Activated naive CD8-positive, alpha-beta T cell treated with anti-CD3 and anti-CD28 coated beads for 36 hours (primary cell): ENCODE measurements around the gene PA2G4. TPM values are rescaled to one million over a fixed set of nuclear protein-coding genes. Genes with fewer than 3 reads are reported as not detected.
A peak's percentile ranks its signal among the peaks of the same experiment; 100 is the strongest.
"Not testable (repeated sequence)": the region's sequence is repeated elsewhere in the genome, so short reads cannot be mapped to it uniquely, and the experiment has no call there.

Source experiments
- DNase-seq: peaks from one replicate; pipeline ENCODE4 v3.0.0; 2021
- H3K27ac Mint-ChIP-seq: one replicate; pipeline ENCODE4 v1.8.0; 2022; ENCODE audit warnings: mild to moderate bottlenecking, moderate library complexity, mixed read lengths
- H3K27me3 Mint-ChIP-seq: one replicate; pipeline ENCODE4 v1.8.0; 2022; ENCODE audit warnings: mild to moderate bottlenecking, mixed read lengths
- H3K36me3 Mint-ChIP-seq: one replicate; pipeline ENCODE4 v1.8.0; 2021; ENCODE audit warnings: mild to moderate bottlenecking, mixed read lengths
- H3K4me1 Mint-ChIP-seq: one replicate; pipeline ENCODE4 v1.8.0; 2021; ENCODE audit warnings: mixed read lengths
- H3K4me3 Mint-ChIP-seq: one replicate; pipeline ENCODE4 v1.8.0; 2022; ENCODE audit warnings: mild to moderate bottlenecking, moderate library complexity, mixed read lengths
- H3K9me3 Mint-ChIP-seq: one replicate; pipeline ENCODE4 v1.8.0; 2022; ENCODE audit warnings: mixed read lengths
- total RNA-seq, 2 experiments: library from RNA; stranded (reverse); gene quantifications; one replicate each; pipeline ENCODE4 v1.2.3, GENCODE V29; 2021

The PA2G4 gene
- total RNA-seq, 2 experiments from 2014 or later, result 552 to 588 TPM

DNA sequence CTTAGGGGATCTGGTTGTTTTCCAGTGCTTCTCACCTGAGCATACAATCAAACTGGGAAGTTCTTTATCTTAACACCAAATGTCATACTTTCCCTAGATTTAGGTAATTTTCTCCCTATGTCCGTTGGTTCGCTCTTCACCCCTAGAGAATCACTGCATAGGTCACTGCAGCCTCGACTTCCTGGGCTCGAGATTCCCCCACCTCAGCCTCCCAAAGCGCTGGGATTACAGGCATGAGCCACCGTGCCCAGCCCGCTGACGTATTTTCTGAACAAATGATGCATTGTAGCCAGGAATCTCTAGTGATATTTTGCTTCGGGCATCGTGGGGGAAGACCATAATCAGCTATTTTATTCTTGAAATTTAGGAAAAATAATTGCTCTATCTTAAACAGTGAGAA lies 11.0 kb downstream of the PA2G4 start:
- H3K36me3 Mint-ChIP-seq, result peaks cover 65% of the 10 kb centered on the region
- peaks cover 14% of the 10 kb centered on the region for H3K27me3 Mint-ChIP-seq
- H3K4me1 Mint-ChIP-seq, result peaks cover 35% of the 10 kb centered on the region
- H3K27ac Mint-ChIP-seq, result peak overlapping the region; percentile 100
- H3K4me3 Mint-ChIP-seq, result peak overlapping the region; percentile 92
- H3K9me3 Mint-ChIP-seq, result no peaks in the 10 kb centered on the region
- no peak for DNase-seq

DNA sequence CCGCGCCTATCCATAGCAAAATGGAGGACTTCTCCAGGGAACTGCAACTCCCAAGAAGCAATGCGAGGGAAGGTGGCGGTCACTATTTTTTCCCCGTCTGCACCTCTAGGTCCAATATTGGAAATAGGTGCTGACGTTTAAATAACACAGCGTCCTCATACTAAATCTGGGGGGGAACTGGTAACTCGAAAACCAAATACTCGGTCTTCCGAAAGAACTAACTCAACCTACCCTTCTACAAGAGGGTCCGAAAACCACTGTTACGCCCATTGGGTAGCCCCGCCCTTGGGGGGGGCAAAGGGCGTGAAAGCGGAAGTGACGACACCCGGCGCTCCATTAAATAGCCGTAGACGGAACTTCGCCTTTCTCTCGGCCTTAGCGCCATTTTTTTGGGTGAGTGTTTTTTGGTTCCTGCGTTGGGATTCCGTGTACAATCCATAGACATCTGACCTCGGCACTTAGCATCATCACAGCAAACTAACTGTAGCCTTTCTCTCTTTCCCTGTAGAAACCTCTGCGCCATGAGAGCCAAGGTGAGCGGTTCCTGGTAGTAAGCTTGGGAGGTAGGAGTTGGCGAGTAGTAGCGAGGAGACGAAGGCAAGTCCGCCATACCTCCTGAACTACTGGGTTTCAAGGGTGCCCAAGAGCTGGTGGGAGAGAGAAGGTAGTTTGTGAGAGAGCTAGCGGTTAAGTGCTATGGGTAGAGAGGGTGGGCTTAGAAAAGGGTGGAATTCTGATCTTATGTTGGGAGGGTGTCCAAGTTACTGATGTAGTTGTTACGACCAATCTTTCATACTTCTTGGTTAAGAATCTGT lies 12.1 kb downstream of the PA2G4 start, which contains the start of gene RPL41:
Gene RPL41, plus strand, starts transcription at position 367 of the 815 bp plus-strand sequence.
- peaks cover 38% of the 10 kb centered on the region for H3K4me1 Mint-ChIP-seq
- peak within 1 kb of the TSS; percentile 92 for H3K4me3 Mint-ChIP-seq
- peaks cover 14% of the 10 kb centered on the region for H3K27me3 Mint-ChIP-seq
- H3K27ac Mint-ChIP-seq, result peak within 1 kb of the TSS; percentile 100
- DNase-seq, result peak; percentile 90
- no peaks in the 10 kb centered on the region for H3K9me3 Mint-ChIP-seq
- H3K36me3 Mint-ChIP-seq, result peaks cover 63% of the 10 kb centered on the region

DNA sequence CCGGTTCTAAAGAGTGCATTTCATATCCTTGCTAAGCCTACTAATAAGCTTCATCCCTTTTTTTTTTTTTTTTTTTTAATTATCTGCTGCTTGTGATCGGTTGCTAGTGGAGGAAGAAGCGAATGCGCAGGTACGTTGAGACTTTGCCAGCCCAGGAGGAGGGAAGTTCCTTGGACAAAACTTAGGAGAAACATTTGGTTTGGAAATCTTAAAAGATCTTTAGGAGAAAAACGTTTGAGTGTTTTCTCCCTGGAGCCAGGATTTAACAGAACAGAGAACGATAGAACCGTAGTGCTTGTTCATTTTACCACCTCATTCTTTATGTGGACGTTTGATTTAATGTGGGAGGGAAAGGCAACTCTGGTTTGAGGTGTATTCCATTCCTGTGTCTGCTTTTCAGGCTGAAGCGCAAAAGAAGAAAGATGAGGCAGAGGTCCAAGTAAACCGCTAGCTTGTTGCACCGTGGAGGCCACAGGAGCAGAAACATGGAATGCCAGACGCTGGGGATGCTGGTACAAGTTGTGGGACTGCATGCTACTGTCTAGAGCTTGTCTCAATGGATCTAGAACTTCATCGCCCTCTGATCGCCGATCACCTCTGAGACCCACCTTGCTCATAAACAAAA lies 12.8 kb downstream of the PA2G4 start:
- Mint-ChIP-seq H3K27ac (peak overlapping the region; percentile 100), H3K27me3 (peaks cover 14% of the 10 kb centered on the region), H3K4me3 (peak overlapping the region; percentile 92), H3K36me3 (peaks cover 63% of the 10 kb centered on the region), H3K4me1 (peaks cover 40% of the 10 kb centered on the region)
- not testable (repeated sequence) for H3K9me3 Mint-ChIP-seq, DNase-seq

DNA sequence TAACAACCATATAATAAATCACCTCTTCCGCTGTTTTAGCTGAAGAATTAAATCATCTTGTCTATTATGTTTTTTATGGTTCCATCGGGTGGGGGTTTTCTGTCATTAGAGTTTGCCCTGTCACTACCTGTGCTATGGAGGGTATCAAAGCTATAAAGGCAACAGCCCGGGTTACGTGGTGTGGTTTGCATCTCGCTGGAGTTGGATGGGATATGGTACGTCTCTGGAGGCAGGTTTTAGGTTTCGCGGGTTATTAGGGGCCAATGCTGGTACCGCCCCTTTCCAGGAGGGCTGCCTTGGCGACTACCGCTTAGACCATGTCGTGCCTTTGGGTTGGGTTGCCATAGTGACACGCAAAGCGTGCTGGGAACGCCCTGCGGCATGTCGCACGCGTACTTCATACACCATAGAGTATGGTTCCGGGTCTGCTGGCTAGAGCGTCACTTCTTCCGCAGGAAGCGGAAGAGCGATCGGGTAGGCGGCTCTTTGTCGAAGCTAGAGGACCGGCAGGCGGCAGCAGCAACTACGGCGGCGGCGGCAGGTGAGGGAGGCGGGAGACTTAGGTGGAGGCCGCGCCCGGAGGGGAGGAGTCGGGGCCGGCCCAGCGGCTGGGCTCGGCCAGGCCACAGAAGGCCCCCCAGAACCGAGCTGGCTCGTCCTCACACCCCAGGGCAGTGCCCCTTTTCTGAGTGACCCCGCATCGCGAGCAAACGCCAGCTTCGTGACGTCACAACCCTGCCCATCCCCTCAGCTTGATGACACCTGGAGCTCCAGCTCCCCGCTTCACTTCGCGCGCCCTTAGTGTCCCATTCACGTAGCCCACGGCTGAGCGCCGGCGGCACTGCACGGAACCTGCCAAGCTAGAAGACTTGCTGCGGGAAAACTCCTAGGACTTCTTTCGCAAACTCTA lies 13.7 kb downstream of the PA2G4 start, which contains the start of gene ZC3H10:
Gene ZC3H10, plus strand, starts transcription at position 489 of the 910 bp plus-strand sequence. CDS start 2,297 bp downstream, outside the sequence.
- peak within 1 kb of the TSS; percentile 92 for H3K4me3 Mint-ChIP-seq
- no peaks in the 10 kb centered on the region for H3K9me3 Mint-ChIP-seq
- peak within 1 kb of the TSS; percentile 100 for H3K27ac Mint-ChIP-seq
- H3K27me3 Mint-ChIP-seq, result peaks cover 14% of the 10 kb centered on the region
- peaks cover 57% of the 10 kb centered on the region for H3K36me3 Mint-ChIP-seq
- peaks cover 40% of the 10 kb centered on the region for H3K4me1 Mint-ChIP-seq
- DNase-seq, result peak; percentile 98

DNA sequence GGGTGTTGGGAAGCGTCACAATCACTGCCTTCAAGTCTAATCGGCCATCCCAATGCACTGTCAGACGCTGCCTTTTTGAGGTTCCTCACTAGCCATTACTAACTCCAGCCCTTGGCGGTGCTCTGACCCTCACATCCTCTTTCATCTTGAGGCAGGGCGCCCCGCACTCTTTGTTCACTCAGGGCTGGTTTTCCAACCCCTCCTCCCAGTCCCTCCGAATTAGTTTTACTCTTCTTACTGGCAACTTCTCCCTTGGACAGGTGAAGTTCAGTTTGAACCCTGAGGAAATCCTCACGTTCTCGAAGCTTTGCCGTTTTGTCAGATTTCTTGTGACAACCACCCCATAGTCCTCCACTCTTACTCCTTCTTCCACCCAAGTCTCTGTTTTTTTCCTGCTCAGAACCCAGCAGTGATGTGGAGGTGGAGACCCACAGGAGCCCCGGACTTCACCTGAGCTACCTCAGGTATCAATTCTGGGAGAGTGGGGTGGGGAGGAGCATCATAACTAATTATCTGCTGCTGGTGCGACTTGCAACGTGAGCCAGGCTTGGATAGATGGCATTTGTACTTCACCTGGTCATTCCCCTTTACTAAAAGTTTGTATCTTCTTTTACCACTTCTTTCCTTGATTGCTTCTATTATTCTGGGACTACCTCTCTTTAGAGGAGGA lies 14.5 kb downstream of the PA2G4 start:
- H3K4me1 Mint-ChIP-seq, result peaks cover 38% of the 10 kb centered on the region
- peak overlapping the region; percentile 92 for H3K4me3 Mint-ChIP-seq
- H3K9me3 Mint-ChIP-seq, result no peaks in the 10 kb centered on the region
- peak overlapping the region; percentile 100 for H3K27ac Mint-ChIP-seq
- peaks cover 49% of the 10 kb centered on the region for H3K36me3 Mint-ChIP-seq
- H3K27me3 Mint-ChIP-seq, result peaks cover 14% of the 10 kb centered on the region
- no peak for DNase-seq

DNA sequence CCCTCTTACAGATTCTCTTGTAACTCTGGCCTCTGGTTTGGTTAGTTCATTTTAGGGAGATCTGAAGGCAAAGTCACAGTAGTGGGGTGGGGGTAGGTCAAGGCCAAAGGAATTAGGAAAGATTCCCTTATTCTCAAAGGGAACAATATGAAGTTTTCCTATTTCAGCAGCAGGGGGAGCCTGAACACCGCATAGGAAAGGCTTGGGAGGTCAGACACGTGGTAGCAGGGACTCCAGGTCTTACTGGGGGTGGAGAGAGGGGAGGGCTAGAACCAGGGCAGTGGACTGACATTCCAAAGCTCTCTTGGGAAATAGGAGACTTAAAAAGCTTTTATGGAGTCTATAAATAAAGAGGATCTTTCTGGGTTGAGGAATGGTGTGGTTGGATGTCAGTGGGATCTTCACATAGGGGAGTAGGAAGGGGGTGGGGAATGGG lies 15.0 kb downstream of the PA2G4 start:
- DNase-seq, result peak; percentile 46
- peak overlapping the region; percentile 92 for H3K4me3 Mint-ChIP-seq

DNA sequence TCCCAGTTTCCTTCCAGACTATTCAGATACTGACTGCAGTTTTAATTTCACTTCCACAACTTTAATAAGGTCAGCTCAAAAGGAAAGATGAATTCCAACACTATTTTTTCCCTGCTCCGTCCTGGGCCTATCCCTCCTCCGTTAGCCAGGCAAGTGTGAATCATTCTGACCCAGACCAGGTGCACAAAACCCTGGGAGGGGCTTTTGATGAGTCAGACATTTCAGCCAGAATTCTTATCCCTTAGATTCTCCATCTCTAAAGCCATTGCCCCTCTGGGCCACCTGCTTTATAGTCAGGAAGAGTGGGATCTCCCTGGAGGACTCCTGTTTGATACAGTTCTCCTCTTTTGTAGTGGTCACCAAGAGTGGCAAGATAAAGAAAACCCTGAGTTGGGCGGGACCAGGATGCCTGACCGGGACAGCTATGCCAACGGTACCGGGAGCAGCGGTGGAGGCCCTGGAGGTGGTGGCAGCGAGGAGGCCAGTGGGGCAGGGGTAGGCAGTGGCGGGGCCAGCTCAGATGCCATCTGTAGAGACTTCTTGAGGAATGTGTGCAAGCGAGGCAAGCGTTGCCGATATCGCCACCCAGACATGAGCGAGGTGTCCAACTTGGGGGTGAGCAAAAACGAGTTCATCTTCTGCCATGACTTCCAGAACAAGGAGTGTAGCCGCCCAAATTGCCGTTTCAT lies 15.9 kb downstream of the PA2G4 start:
- Mint-ChIP-seq H3K36me3 (peaks cover 42% of the 10 kb centered on the region), H3K4me3 (no peak overlapping the region), H3K4me1 (peaks cover 35% of the 10 kb centered on the region), H3K27me3 (peaks cover 14% of the 10 kb centered on the region), H3K9me3 (no peaks in the 10 kb centered on the region), H3K27ac (peak overlapping the region; percentile 51)
- no peak for DNase-seq

More for the DNA sequence above, 15.0 kb downstream of the PA2G4 start:
- Mint-ChIP-seq H3K9me3 (no peaks in the 10 kb centered on the region), H3K36me3 (peaks cover 44% of the 10 kb centered on the region), H3K27me3 (peaks cover 14% of the 10 kb centered on the region), H3K27ac (peak overlapping the region; percentile 100), H3K4me1 (peaks cover 35% of the 10 kb centered on the region)

DNA sequence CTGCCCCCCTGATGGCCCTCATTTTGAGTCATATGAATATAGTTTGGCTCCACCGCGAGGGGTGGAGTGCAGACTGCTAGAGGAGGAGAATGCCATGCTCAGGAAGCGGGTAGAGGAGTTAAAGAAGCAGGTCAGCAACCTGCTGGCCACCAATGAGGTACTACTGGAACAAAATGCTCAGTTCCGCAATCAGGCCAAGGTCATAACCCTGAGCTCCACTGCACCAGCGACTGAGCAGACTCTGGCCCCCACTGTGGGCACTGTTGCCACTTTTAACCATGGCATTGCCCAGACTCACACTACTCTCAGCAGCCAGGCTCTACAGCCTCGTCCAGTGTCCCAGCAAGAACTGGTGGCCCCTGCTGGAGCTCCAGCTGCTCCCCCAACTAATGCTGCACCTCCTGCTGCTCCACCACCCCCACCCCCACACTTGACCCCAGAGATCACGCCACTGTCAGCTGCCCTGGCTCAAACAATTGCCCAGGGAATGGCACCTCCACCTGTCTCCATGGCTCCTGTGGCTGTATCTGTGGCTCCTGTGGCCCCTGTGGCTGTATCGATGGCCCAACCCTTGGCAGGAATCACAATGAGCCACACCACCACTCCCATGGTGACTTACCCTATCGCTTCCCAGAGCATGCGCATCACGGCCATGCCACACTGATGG lies 17.0 kb downstream of the PA2G4 start:
- H3K27ac Mint-ChIP-seq, result no peak overlapping the region
- H3K36me3 Mint-ChIP-seq, result peaks cover 39% of the 10 kb centered on the region
- no peaks in the 10 kb centered on the region for H3K9me3 Mint-ChIP-seq
- peaks cover 14% of the 10 kb centered on the region for H3K27me3 Mint-ChIP-seq
- H3K4me1 Mint-ChIP-seq, result peaks cover 37% of the 10 kb centered on the region
- DNase-seq, result no peak
- no peak overlapping the region for H3K4me3 Mint-ChIP-seq

DNA sequence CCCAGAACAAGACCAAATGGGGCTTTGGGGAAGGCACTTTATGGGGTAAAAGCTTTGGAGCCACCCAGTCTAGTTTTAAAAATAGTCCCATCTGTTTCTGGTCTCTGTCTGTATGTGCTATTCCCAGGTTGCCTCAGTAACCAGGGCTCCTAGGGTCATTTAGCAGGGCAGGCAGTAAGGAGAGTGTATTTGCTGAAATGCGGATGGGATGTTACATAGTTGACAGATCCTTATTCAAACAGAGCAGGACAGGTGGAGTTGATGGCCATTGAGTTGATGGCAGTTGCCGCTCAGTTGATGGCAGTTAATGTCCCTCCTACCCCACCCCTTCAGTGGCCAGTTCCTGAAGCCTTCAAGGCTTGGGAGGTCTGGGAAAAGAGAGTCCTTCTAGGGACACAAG lies 18.3 kb downstream of the PA2G4 start:
- peaks cover 27% of the 10 kb centered on the region for H3K36me3 Mint-ChIP-seq
- H3K9me3 Mint-ChIP-seq, result no peaks in the 10 kb centered on the region
- H3K4me3 Mint-ChIP-seq, result no peak overlapping the region
- peak overlapping the region; percentile 29 for H3K27ac Mint-ChIP-seq
- DNase-seq, result no peak
- H3K4me1 Mint-ChIP-seq, result peaks cover 46% of the 10 kb centered on the region
- peaks cover 6% of the 10 kb centered on the region for H3K27me3 Mint-ChIP-seq

DNA sequence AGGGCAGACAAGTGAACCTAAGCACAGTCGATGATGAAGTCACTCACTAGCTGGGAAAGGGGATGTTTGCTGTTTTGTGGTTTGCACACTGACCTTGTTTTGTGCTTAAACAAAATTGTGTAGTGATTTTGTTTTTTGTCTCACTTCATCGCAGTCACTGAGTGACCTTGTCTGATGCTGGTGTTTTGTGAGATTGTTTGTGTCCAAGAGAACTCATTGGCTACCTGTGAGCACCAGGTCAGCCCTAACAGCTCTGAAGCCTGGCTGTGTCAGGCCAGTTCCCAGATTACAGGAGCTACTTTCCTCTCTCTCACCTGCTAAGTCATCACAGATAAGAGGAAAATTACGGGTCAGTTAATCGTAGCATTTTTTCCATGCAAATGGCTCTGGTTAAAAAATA lies 19.8 kb downstream of the PA2G4 start:
- Mint-ChIP-seq H3K27me3 (no peaks in the 10 kb centered on the region), H3K4me3 (no peak overlapping the region), H3K4me1 (peaks cover 40% of the 10 kb centered on the region), H3K27ac (peak overlapping the region; percentile 63), H3K36me3 (peaks cover 16% of the 10 kb centered on the region), H3K9me3 (no peaks in the 10 kb centered on the region)
- DNase-seq, result no peak

DNA sequence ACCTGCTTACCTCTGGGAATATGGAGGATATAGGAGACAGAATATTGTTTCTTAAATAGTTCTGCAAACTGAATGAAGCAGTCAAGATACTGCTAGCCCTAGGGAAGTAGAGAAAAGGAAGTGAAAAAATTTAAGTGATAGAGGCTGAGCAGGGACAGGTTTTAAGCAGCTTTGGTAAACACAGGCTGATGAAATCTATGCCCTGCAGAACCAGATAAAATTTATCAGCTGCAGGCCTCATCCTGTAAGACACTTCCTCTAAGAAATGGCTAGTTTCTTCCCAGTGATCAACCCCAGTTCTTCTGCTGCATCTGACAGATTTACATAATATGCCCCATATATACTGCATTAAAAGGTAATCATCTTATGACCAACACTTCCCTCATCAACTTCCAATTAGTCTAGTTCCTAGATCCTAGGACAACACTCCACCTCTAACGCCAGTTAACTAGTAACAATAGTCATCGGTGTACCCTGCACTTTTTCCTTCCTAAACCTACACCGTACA lies 22.4 kb downstream of the PA2G4 start:
- DNase-seq, result no peak
- H3K4me3 Mint-ChIP-seq, result no peak overlapping the region
- H3K9me3 Mint-ChIP-seq, result peaks cover 5% of the 10 kb centered on the region
- H3K36me3 Mint-ChIP-seq, result peaks cover 27% of the 10 kb centered on the region
- H3K4me1 Mint-ChIP-seq, result peaks cover 48% of the 10 kb centered on the region
- H3K27ac Mint-ChIP-seq, result peak overlapping the region; percentile 97
- H3K27me3 Mint-ChIP-seq, result no peaks in the 10 kb centered on the region

DNA sequence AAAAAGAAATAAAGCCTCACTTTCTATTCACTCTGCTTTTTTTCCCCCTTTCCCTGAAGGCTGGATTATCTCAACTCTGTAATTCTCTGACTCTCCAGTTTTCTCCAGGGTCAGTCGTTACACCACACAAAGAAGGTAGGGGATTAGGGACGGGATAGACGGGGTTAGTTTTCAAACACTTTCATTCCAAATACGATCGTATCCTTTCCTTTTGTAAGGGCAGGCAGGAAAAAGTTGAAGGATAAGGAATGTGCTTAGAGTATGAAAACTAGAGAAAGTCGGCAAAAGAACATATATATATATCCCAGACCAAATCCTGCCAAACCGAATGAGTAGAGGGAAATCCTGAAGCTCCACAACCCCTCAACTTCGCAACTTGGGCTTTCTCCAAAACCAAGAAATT lies 23.1 kb downstream of the PA2G4 start:
- Mint-ChIP-seq H3K9me3 (peaks cover 5% of the 10 kb centered on the region), H3K4me3 (peak overlapping the region; percentile 95), H3K27me3 (no peaks in the 10 kb centered on the region), H3K27ac (peak overlapping the region; percentile 97), H3K4me1 (peaks cover 52% of the 10 kb centered on the region), H3K36me3 (peaks cover 34% of the 10 kb centered on the region)
- no peak for DNase-seq
